GM19193 (cell line): ENCODE data around the gene SUPV3L1.

Experiments
- POLR2A ChIP-seq: IDR thresholded peaks from 4 replicates; pipeline ENCODE4 v1.6.1; 2011; ENCODE audit not compliant: insufficient read depth, insufficient read length; ENCODE audit errors: extremely low read depth

SUPV3L1 gene

DNA sequence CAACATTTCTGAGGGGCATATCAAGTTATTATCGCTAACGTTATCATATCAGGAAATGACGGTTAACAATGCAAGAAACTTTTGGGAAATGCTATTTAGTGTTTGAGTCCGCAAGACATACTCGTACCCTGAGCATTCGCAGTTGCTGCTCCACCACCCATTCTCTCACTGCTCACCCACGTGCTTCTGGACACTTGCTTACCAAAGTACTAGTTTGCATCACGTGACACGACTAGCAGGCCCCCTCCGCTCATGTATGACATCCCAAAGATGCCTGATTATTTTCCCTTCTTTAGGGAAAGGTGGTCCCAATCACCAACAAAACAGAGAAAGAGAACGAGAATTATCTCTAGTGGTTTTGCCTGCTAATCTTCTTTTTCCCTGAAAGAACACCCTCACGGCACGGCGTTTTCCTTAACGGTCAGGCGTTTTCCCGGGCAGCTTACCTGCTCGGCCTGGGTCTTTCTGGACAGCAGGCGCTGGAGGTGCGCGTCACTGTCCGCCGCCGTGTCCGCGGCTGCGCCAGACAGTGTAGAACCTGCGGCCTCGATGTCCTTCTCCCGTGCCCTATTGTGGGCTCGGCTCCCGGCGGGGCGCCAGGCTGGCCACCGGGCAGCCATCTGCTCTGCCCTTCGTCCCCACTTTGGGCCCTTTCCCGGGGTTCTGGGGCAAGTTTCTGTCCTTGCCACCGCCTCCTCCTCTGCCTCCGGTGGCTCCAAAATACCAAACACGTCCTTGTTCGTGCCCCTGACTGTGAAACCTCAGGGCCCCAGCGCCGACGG lies at the start of gene SUPV3L1:
TSS of gene SUPV3L1 (plus strand) at position 492 of the 782 bp plus-strand sequence. CDS start at position 550, 58 bp downstream.
- TF ChIP-seq POLR2A, result peak; percentile 74

DNA sequence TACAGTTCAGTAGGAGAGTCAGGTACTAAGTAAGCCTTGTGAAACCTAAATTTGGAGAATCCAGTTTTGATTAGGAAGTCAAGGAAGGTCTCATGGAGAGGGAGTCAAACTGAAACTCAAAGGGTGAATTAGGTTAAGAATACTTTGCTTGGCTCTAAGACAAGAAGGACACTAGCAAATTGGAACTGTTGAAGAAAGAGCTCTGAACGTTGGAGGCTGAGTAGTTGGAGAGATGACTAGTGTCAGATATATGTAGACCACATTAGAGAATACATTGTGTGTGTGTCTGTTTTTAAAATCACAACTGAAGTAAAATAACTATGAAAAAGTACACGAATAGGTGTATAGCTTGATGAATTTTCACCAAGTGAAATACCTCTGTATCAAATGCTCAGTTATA lies 49.8 kb upstream of the SUPV3L1 start:
- TF ChIP-seq POLR2A, result no peak

GRCh38 chr10:69139961-69140360 lies 40.1 kb upstream of the SUPV3L1 start:
- no peak for TF ChIP-seq POLR2A

GRCh38 chr10:69141304-69141703 lies 38.7 kb upstream of the SUPV3L1 start:
- TF ChIP-seq POLR2A, result no peak

DNA sequence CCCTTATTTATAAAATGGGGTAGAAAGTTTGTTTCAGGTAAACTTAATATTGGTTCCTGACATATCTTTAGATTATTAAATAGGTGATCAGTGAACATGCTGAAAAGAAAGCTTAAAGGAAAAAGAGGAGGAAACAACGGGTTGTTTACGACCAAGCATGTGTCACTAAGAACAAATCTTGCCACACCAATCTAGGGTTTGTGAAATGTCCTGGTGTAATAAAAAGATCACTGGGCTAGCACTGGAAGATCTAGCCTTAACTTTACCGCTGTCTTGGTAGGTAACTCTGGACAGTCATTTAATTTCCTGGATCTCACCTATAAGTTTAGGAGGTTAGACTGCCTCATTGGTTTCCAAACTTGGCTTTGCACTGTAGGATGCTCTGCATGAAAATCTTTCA lies 37.1 kb upstream of the SUPV3L1 start:
- no peak for TF ChIP-seq POLR2A

DNA sequence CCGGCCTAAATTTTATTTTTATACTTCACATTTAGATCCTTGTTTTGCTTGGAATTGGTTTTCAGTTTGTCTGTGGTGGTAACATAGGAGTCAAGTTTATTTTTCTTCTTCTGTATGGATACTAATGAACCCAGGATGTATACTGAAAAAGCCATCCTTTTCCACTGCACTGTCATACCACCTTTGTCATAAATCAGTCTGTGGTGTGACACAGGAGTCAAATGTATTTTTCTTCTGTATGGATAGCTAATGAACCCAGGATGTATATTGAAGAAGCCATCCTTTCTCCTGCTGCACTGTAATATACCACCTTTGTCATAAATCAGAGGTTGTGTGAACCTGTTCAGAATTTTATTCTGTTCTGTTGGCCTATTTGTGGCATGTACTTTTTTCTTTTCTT lies 34.7 kb upstream of the SUPV3L1 start:
- TF ChIP-seq POLR2A, result no peak

DNA sequence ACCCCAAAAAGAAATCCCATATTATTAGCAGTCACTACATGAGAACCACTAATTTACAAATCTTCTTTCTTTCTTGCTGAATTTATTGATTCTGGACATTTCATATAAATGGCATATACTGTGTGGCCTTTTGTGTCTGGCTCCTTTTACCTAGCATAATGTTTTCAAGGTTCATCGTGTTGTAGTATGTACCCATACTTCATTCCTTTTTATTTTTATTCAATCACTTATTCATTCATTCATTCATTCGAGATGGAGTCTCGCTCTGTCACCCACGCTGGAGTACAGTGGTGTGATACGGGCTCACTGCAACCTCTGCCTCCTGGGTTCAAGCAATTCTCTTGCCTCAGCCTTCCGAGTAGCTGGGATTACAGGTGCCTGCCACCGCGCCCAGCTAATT lies 34.2 kb upstream of the SUPV3L1 start:
- no peak for TF ChIP-seq POLR2A

DNA sequence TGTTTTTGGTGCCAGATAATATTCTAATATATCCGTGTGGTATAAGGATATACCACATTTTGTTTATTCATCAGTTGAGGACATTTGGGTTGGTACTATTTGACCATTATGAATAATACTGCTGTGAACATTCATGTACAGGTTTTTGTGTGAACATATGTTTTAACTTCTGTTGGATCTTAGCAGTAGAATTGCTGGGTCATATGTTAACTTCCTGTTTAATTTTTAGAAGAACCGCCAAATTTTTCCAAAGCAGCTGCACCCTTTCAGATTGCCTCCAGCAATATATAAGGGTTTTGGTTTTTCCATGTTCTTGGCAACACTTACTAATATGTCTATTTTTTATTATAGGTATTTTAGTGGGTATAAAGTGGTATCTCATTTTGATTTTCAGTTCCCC lies 33.3 kb upstream of the SUPV3L1 start:
- no peak for TF ChIP-seq POLR2A

DNA sequence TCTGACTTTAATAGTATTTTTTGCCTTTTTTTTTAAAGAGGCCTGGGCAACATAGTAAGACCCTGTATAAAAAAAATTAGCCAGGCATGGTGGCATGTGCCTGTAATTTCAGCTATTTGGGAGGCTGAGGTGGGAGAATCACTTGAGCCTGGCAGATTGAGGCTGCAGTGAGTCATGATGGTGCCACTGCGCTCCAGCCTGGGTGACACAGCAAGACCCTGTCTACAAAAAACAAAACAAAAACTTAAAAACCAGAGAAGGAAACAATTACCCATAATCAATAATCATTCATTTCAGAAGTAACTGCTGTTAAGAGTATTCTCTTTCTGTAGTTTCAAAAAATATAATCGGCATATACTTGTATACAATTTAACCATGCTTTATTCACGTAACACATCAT lies 28.1 kb upstream of the SUPV3L1 start:
- TF ChIP-seq POLR2A, result no peak

GRCh38 chr10:69153227-69153626 lies 26.8 kb upstream of the SUPV3L1 start:
- no peak for TF ChIP-seq POLR2A

- no peak for TF ChIP-seq POLR2A
Measured at GRCh38 chr10:69160809-69161241, 19.2 kb upstream of the SUPV3L1 start.

DNA sequence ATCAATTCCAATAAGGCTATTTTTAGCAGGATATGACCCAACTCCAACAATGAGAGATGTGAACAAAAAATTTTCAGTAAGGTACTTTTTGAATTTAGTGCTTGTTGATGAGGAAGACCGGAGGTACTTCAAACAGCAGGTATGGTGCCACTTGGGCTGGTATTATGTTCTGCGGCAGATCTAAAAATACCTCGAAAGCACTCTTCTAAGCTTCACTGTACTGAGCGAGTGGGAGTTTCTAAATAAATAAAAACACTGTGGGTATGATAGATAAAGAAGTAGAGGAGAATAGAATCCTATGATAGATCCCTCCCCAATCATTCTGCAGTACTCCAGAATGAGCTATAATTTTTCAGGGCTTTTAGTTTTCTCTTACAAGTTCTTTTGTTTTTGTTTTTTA lies 11.5 kb upstream of the SUPV3L1 start:
- no peak for TF ChIP-seq POLR2A

DNA sequence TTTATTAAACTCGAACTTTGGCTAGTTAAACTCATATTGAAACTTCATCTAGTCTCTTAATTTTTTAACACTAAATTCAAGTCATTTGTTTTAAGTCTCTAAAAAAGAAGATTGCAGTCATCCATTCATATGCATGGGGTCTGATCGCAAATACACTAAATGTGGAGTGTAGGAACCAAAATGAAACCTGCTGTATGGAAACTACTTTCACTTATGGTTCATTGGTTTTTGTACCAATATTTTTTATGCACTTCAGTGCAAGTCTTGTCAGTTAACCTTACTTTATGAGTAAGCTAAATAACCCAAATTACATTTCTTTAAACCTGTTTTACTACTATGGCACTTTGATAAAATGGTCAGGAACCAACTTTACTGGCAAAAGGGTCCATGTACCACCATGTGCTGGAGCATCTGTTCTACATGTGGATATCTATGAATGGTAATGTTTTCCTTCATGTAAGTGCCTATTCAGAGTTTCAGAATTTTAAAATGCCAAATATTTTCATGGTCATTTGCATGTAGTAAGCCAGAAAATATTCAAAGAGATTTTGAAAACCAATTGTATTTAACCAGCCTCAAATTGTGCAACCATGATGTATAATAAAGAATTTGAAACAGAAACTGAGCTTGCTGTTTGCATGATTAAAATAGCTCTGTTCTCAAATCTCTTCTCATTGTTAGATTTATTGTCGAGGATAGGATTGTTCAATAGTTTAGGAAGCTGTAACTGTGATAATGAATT lies 7.6 kb upstream of the SUPV3L1 start:
- TF ChIP-seq POLR2A, result no peak

- TF ChIP-seq POLR2A, result no peak
Measured at GRCh38 chr10:69176823-69177222, 3.2 kb upstream of the SUPV3L1 start.

GRCh38 chr10:69179089-69179742 lies 818 bp upstream of the SUPV3L1 start:
- TF ChIP-seq POLR2A, result no peak

DNA sequence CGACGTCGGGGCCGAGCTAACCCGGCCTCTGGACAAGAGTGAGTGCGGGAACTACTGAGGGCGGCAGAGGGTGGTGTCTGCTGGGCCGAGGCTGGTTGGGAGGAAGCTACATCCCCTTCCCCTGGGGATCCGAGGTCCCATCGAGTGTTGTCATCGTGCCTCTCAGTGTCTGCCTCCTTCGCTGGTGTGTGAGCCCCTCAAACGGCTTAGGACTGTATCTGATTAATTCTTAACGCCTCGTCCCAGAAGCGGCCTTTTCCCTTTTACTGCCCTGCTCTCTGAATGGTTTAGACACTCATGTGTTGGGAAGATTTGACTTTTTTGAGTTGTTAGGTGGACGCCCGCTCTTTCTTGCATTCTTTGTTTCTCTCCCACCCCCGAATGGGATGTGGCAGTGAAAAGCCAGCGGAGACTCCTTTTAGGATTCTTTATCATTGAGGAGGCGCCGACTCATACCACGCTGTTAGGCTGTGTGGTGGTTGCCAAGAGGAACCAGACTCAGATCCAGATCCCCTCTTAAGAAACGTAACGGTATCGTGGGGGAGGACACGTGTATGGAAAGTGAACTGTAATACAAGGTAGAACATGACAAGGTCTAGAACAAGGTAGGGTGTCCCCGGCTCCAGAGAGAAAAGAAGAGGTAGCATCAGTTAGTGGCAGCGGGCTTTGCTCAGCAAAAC lies 631 bp downstream of the SUPV3L1 start:
- no peak for TF ChIP-seq POLR2A

- TF ChIP-seq POLR2A, result no peak
Measured at GRCh38 chr10:69181433-69181832, 1.4 kb downstream of the SUPV3L1 start.
